PC-9 (cell line): ENCODE data around the gene C14orf93.

Experiments
- CTCF ChIP-seq: fragments of 200-600 bp; sonication (generic); conservative IDR thresholded peaks from 2 replicates; pipeline ENCODE4 v1.6.1; 2017; ENCODE audit warnings: mixed run types, antibody characterized with exemption, mild to moderate bottlenecking, moderate library complexity
- EZH2 ChIP-seq: fragments of 200-600 bp; sonication (generic); IDR thresholded peaks from 2 replicates; pipeline ENCODE4 v1.8.0; 2017; ENCODE audit warnings: antibody characterized with exemption, low read depth

GRCh38 chr14:23025151-23025814, 15.3 kb upstream of the C14orf93 start:
- TF ChIP-seq CTCF (no peak), EZH2 (no peak)
